MCF 10A (cell line): ENCODE results near the gene RTN4RL2. TPM values are rescaled to one million over a fixed set of nuclear protein-coding genes. Genes with fewer than 3 reads are reported as not detected.

Source experiments
- BruUV-seq: library from RNA; stranded (reverse); fragments of 400-500 nt; replicated peaks from 2 replicates; lab custom pipeline; 2021; lab: Mats Ljungman, UMichigan
- CTCF ChIA-PET: fragments of 300-600 bp; sonication (Branson Sonifier 250); formaldehyde crosslinking; extraction: SDS; loops from one replicate; lab custom pipeline; 2021; ENCODE audit warnings: antibody characterized with exemption, inconsistent platforms; lab: Yijun Ruan, JAX
- POLR2A ChIA-PET: fragments of 300-600, 350-650 bp; sonication (Branson Sonifier 250); formaldehyde crosslinking; extraction: SDS; loops from one replicate; lab custom pipeline; 2020; ENCODE audit warnings: antibody characterized with exemption, inconsistent platforms; lab: Yijun Ruan, JAX
- DNase-seq: peaks from one replicate; pipeline ENCODE4 v3.0.0-alpha.2; 2018; ENCODE audit not compliant: unreplicated experiment
- H3K27ac Mint-ChIP-seq: one replicate; pipeline ENCODE4 v1.8.0; 2022; ENCODE audit warnings: mild to moderate bottlenecking, low read depth, mixed read lengths; ENCODE audit not compliant: unreplicated experiment
- H3K27me3 Mint-ChIP-seq: one replicate; pipeline ENCODE4 v1.8.0; 2022; ENCODE audit warnings: mixed read lengths; ENCODE audit not compliant: insufficient read depth, unreplicated experiment
- H3K36me3 Mint-ChIP-seq: one replicate; pipeline ENCODE4 v1.8.0; 2022; ENCODE audit warnings: mild to moderate bottlenecking, moderate library complexity, mixed read lengths; ENCODE audit not compliant: insufficient read depth, unreplicated experiment
- H3K4me1 Mint-ChIP-seq: one replicate; pipeline ENCODE4 v1.8.0; 2022; ENCODE audit warnings: mixed read lengths; ENCODE audit not compliant: insufficient read depth, unreplicated experiment
- H3K4me3 Mint-ChIP-seq: one replicate; pipeline ENCODE4 v1.8.0; 2022; ENCODE audit warnings: mild to moderate bottlenecking, moderate library complexity, mixed read lengths; ENCODE audit not compliant: unreplicated experiment
- H3K9me3 Mint-ChIP-seq: one replicate; pipeline ENCODE4 v1.8.0; 2022; ENCODE audit warnings: mixed read lengths; ENCODE audit not compliant: unreplicated experiment
- CTCF ChIP-seq: fragments of 200-600 bp; IDR thresholded peaks from one replicate; pipeline ENCODE4 v1.8.0; 2022; ENCODE audit warnings: antibody characterized with exemption, mild to moderate bottlenecking; ENCODE audit not compliant: unreplicated experiment
- intact Hi-C: fragments of 100-400 bp; cut with micrococcal nuclease; formaldehyde crosslinking; loops from 2 replicates; pipeline ENCODE4 v1.14.1; 2022
- total RNA-seq: library from RNA; stranded (reverse); gene quantifications from 2 replicates; pipeline ENCODE4 v1.2.3, GENCODE V29; 2022

The RTN4RL2 gene
- total RNA-seq, 1 experiment from 2014 or later = 2.0 TPM

- intact Hi-C loops = loop anchor here (1.0 kb wide), 1 partner anchor 33 kb away; no protein-coding TSS in a partner anchor
- TF ChIP-seq CTCF = peak; percentile 88
- H3K27me3 Mint-ChIP-seq = peaks cover under 1% of the 10 kb centered on the region
- no peak overlapping the region for H3K4me3 Mint-ChIP-seq
- peaks cover 13% of the 10 kb centered on the region for H3K4me1 Mint-ChIP-seq
- ChIA-PET POLR2A (interaction anchor here (0.6 to 1.4 kb wide), 8 partner anchors 12 to 242 kb away, joined by 3 to 5 read pairs (median 3); partner anchors contain the start of gene TIMM10), CTCF (interaction anchor here (0.5 to 9.2 kb wide), 67 partner anchors 8 to 1079 kb away, joined by 3 to 212 read pairs (median 4); partner anchors contain the start of genes OR5AP2, RTN4RL2, SLC43A1 and TIMM10)
- peak; percentile 82 for DNase-seq
- BruUV-seq = no TSS peak
- no peaks in the 10 kb centered on the region for H3K36me3 Mint-ChIP-seq
- no peak overlapping the region for H3K27ac Mint-ChIP-seq
- no peaks in the 10 kb centered on the region for H3K9me3 Mint-ChIP-seq
These were observed 33.5 kb downstream of the RTN4RL2 start for GRCh38 chr11:57493507-57494503.

GRCh38 chr11:57496109-57496820 is 35.9 kb downstream of the RTN4RL2 start:
- no peak for TF ChIP-seq CTCF
- intact Hi-C loops = no loop called here
- CTCF ChIA-PET = interaction anchor here (0.6 to 9.2 kb wide), 6 partner anchors 8 to 36 kb away, joined by 4 to 212 read pairs (median 6); partner anchors contain the start of genes RTN4RL2 and TIMM10

GRCh38 chr11:57497303-57498247 is 37.2 kb downstream of the RTN4RL2 start:
- Mint-ChIP-seq H3K27ac (no peak overlapping the region), H3K4me3 (no peak overlapping the region), H3K27me3 (no peaks in the 10 kb centered on the region), H3K36me3 (no peaks in the 10 kb centered on the region), H3K4me1 (peaks cover 14% of the 10 kb centered on the region), H3K9me3 (no peaks in the 10 kb centered on the region)
- ChIA-PET POLR2A (interaction anchor here (0.7 kb wide), 1 partner anchor 8 kb away, joined by 4 read pairs; no protein-coding TSS in a partner anchor), CTCF (interaction anchor here (0.5 to 9.2 kb wide), 8 partner anchors 9 to 149 kb away, joined by 3 to 212 read pairs (median 3); partner anchors contain the start of genes RTN4RL2 and TIMM10)
- BruUV-seq = no TSS peak
- DNase-seq = no peak
- no peak for TF ChIP-seq CTCF
- intact Hi-C loops = no loop called here

More at GRCh38 chr11:57496109-57496820, 35.9 kb downstream of the RTN4RL2 start:
- no TSS peak for BruUV-seq
- Mint-ChIP-seq H3K4me3 (no peak overlapping the region), H3K9me3 (no peaks in the 10 kb centered on the region), H3K4me1 (peaks cover 14% of the 10 kb centered on the region), H3K36me3 (no peaks in the 10 kb centered on the region), H3K27ac (no peak overlapping the region), H3K27me3 (no peaks in the 10 kb centered on the region)
- POLR2A ChIA-PET = no interaction called here
- DNase-seq = no peak
